Measurements from ENCODE around the gene CRELD2.
"Not testable (repeated sequence)": the region's sequence is repeated elsewhere in the genome, so short reads cannot be mapped to it uniquely, and the experiment has no call there.

GRCh38 chr22:49945042-49945794 lies 26.8 kb downstream of the CRELD2 start:
- TF ChIP-seq EZH2 (IDR thresholded peaks at IDR 0.05; ENCODE audit: low read depth, low read length, severe bottlenecking); POLR2AphosphoS5 (IDR thresholded peaks at IDR 0.05; ENCODE audit: low read depth, low read length); CTCF (IDR thresholded peaks at IDR 0.05; ENCODE audit: control extremely low read depth in 1 of 3, insufficient read depth in 1 of 3, low read depth in 1 of 3, low read length in 3 of 3); RAD21 (IDR thresholded peaks at IDR 0.05 in 1 of 2, conservative IDR thresholded peaks at IDR 0.05 in 1 of 2; ENCODE audit: low read depth in 2 of 2, low read length in 2 of 2); ATF3 (IDR thresholded peaks at IDR 0.05; ENCODE audit: insufficient read depth, low read depth, low read length): not testable (repeated sequence)
